ENCODE results near the gene WDR26.

WDR26 gene

DNA sequence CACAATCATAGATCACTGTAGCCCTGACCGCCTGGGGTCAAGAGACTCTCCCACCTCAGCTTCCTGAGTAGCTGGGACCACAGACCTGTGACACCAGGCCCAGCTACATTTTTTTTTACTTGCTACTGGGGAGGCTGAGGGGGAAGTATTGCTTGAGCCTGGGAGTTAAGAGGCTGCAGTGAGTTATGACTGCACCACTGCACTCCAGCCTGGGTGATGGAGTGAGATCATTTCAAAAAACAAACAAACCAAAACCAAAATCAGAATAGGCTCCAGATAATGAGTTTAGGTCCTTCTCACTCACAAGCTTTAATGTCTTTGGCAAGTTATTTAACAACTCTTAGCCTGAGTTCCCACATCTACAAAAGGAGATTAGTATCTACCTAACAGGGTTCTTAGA lies 22.8 kb downstream of the WDR26 start (continued):
- TF ChIP-seq, protein P1, sequence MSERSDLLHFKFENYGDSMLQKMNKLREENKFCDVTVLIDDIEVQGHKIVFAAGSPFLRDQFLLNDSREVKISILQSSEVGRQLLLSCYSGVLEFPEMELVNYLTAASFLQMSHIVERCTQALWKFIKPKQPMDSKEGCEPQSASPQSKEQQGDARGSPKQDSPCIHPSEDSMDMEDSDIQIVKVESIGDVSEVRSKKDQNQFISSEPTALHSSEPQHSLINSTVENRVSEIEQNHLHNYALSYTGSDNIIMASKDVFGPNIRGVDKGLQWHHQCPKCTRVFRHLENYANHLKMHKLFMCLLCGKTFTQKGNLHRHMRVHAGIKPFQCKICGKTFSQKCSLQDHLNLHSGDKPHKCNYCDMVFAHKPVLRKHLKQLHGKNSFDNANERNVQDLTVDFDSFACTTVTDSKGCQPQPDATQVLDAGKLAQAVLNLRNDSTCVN (tag by site-specific recombination; optimal IDR thresholded peaks at IDR 0.05) = no peak
- TF ChIP-seq ZNF174 (tag by site-specific recombination; IDR thresholded peaks at IDR 0.05) = no peak
- no peak for TF ChIP-seq ZNF585B (tag by site-specific recombination; IDR thresholded peaks at IDR 0.05)
- TF ChIP-seq ZNF341 (tag by site-specific recombination; IDR thresholded peaks at IDR 0.05; ENCODE audit: low read depth) = no peak
- TF ChIP-seq ZNF658 (tag by site-specific recombination; IDR thresholded peaks at IDR 0.05) = no peak
- no peak for TF ChIP-seq ZNF555 (tag by site-specific recombination; conservative IDR thresholded peaks at IDR 0.05)
- TF ChIP-seq ZNF792 (tag by site-specific recombination; IDR thresholded peaks at IDR 0.05) = no peak
- TF ChIP-seq MYNN (tag by site-specific recombination; IDR thresholded peaks at IDR 0.05; ENCODE audit: borderline replicate concordance) = no peak
- TF ChIP-seq ZNF426 (tag by site-specific recombination; IDR thresholded peaks at IDR 0.05) = no peak
- TF ChIP-seq ZNF266 (tag by site-specific recombination; IDR thresholded peaks at IDR 0.05; ENCODE audit: low read depth) = no peak
- no peak for TF ChIP-seq ZNF596 (tag by site-specific recombination; IDR thresholded peaks at IDR 0.05)
- TF ChIP-seq, protein P2, sequence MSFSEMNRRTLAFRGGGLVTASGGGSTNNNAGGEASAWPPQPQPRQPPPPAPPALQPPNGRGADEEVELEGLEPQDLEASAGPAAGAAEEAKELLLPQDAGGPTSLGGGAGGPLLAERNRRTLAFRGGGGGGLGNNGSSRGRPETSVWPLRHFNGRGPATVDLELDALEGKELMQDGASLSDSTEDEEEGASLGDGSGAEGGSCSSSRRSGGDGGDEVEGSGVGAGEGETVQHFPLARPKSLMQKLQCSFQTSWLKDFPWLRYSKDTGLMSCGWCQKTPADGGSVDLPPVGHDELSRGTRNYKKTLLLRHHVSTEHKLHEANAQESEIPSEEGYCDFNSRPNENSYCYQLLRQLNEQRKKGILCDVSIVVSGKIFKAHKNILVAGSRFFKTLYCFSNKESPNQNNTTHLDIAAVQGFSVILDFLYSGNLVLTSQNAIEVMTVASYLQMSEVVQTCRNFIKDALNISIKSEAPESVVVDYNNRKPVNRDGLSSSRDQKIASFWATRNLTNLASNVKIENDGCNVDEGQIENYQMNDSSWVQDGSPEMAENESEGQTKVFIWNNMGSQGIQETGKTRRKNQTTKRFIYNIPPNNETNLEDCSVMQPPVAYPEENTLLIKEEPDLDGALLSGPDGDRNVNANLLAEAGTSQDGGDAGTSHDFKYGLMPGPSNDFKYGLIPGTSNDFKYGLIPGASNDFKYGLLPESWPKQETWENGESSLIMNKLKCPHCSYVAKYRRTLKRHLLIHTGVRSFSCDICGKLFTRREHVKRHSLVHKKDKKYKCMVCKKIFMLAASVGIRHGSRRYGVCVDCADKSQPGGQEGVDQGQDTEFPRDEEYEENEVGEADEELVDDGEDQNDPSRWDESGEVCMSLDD (tag by site-specific recombination; IDR thresholded peaks at IDR 0.05) = no peak
- TF ChIP-seq, protein P3, sequence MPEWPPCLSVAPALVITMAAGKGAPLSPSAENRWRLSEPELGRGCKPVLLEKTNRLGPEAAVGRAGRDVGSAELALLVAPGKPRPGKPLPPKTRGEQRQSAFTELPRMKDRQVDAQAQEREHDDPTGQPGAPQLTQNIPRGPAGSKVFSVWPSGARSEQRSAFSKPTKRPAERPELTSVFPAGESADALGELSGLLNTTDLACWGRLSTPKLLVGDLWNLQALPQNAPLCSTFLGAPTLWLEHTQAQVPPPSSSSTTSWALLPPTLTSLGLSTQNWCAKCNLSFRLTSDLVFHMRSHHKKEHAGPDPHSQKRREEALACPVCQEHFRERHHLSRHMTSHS (tag by site-specific recombination; IDR thresholded peaks at IDR 0.05) = no peak
- TF ChIP-seq, protein P4, sequence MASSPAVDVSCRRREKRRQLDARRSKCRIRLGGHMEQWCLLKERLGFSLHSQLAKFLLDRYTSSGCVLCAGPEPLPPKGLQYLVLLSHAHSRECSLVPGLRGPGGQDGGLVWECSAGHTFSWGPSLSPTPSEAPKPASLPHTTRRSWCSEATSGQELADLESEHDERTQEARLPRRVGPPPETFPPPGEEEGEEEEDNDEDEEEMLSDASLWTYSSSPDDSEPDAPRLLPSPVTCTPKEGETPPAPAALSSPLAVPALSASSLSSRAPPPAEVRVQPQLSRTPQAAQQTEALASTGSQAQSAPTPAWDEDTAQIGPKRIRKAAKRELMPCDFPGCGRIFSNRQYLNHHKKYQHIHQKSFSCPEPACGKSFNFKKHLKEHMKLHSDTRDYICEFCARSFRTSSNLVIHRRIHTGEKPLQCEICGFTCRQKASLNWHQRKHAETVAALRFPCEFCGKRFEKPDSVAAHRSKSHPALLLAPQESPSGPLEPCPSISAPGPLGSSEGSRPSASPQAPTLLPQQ (tag by site-specific recombination; IDR thresholded peaks at IDR 0.05) = peak; percentile 45
- TF ChIP-seq SETDB1 (IDR thresholded peaks at IDR 0.05; ENCODE audit: insufficient read length, low read length) = no peak
- TF ChIP-seq ZSCAN30 (tag by site-specific recombination; IDR thresholded peaks at IDR 0.05) = 0 out of 2 replicates have a peak, but pooled peaks have one; percentile 39
- TF ChIP-seq KLF16 (tag by site-specific recombination; IDR thresholded peaks at IDR 0.05) = no peak
- TF ChIP-seq SCRT1 (tag by site-specific recombination; IDR thresholded peaks at IDR 0.05; ENCODE audit: borderline replicate concordance) = no peak
- TF ChIP-seq, protein P5, sequence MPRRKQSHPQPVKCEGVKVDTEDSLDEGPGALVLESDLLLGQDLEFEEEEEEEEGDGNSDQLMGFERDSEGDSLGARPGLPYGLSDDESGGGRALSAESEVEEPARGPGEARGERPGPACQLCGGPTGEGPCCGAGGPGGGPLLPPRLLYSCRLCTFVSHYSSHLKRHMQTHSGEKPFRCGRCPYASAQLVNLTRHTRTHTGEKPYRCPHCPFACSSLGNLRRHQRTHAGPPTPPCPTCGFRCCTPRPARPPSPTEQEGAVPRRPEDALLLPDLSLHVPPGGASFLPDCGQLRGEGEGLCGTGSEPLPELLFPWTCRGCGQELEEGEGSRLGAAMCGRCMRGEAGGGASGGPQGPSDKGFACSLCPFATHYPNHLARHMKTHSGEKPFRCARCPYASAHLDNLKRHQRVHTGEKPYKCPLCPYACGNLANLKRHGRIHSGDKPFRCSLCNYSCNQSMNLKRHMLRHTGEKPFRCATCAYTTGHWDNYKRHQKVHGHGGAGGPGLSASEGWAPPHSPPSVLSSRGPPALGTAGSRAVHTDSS (tag by site-specific recombination; IDR thresholded peaks at IDR 0.05) = no peak
- TF ChIP-seq KLF7 (tag by site-specific recombination; IDR thresholded peaks at IDR 0.05; ENCODE audit: borderline replicate concordance) = no peak
- TF ChIP-seq HOXC10 (CRISPR knock-in tag; IDR thresholded peaks at IDR 0.05) = no peak
- TF ChIP-seq IKZF3 (tag by site-specific recombination; IDR thresholded peaks at IDR 0.05) = peak; percentile 33; the same call in 1 of the 2 replicates
- TF ChIP-seq ZNF48 (tag by site-specific recombination; IDR thresholded peaks at IDR 0.05) = no peak
- TF ChIP-seq ZNF211 (tag by site-specific recombination; IDR thresholded peaks at IDR 0.05; ENCODE audit: low read depth) = no peak
- no peak for TF ChIP-seq ZNF473 (tag by site-specific recombination; IDR thresholded peaks at IDR 0.05)
- TF ChIP-seq ZNF664 (tag by site-specific recombination; IDR thresholded peaks at IDR 0.05) = no peak; the same call in 1 of the 2 replicates
- TF ChIP-seq ZNF677 (tag by site-specific recombination; IDR thresholded peaks at IDR 0.05) = no peak
- no peak for TF ChIP-seq TRIM28 (IDR thresholded peaks at IDR 0.05; ENCODE audit: borderline replicate concordance, low read length)
- TF ChIP-seq, protein P6, sequence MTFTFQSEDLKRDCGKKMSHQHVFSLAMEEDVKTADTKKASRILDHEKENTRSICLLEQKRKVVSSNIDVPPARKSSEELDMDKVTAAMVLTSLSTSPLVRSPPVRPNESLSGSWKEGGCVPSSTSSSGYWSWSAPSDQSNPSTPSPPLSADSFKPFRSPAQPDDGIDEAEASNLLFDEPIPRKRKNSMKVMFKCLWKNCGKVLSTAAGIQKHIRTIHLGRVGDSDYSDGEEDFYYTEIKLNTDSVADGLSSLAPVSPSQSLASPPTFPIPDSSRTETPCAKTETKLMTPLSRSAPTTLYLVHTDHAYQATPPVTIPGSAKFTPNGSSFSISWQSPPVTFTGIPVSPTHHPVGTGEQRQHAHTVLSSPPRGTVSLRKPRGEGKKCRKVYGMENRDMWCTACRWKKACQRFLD (tag by site-specific recombination; IDR thresholded peaks at IDR 0.05) = no peak
- TF ChIP-seq GLI2 (tag by site-specific recombination; IDR thresholded peaks at IDR 0.05; ENCODE audit: borderline replicate concordance, low read depth) = peak; percentile 31; the same call in 1 of the 2 replicates
- no peak for TF ChIP-seq ZBTB48 (tag by site-specific recombination; IDR thresholded peaks at IDR 0.05)
- TF ChIP-seq ZNF157 (tag by site-specific recombination; IDR thresholded peaks at IDR 0.05) = no peak
- TF ChIP-seq ZNF121 (tag by site-specific recombination; IDR thresholded peaks at IDR 0.05) = no peak
- 0 out of 2 replicates have a peak, but pooled peaks have one; percentile 11 for TF ChIP-seq ZNF843 (tag by site-specific recombination; IDR thresholded peaks at IDR 0.05)

All from HEK293 (cell line).